Measurements from ENCODE around the gene HEMGN. TPM values are rescaled to one million over a fixed set of nuclear protein-coding genes. Genes with fewer than 3 reads are reported as not detected.

HEMGN gene
- total and polyA plus RNA-seq, 2 of the 8 experiments (the other 6 are each of a cell fraction or from before 2014, with no cell fraction given): not detected

GRCh38 chr9:97933297-97933998 is 4.5 kb downstream of the HEMGN start:
- no peak overlapping the region for H3K27ac ChIP-seq (ENCODE audit: low read depth, low read length)
- H2AK5ac ChIP-seq (ENCODE audit: low read depth, low read length): no peak overlapping the region
- H3K9ac ChIP-seq (replicated peaks in 1 of 4; ENCODE audit: extremely low read depth in 1 of 4, low read depth in 3 of 4, low read length in 3 of 4): no peak overlapping the region
- no peak overlapping the region for H2BK120ac ChIP-seq (replicated peaks; ENCODE audit: low read depth, low read length)
- no peaks in the 10 kb centered on the region for H3K79me1 ChIP-seq (ENCODE audit: low read depth, low read length)
- WGBS, 2 experiments (ENCODE audit: extremely low coverage in 1 of 2, insufficient coverage in 1 of 2, insufficient read length in 1 of 2, insufficient replicate concordance in 2 of 2, low coverage in 1 of 2, low lambda C conversion rate in 2 of 2, missing lambda C conversion rate in 1 of 2): 74% methylated on average over 4 of the region's 4 CpGs; no CpG with 5 or more reads in 1 of the 2 experiments
- no peak overlapping the region for H3K56ac ChIP-seq (replicated peaks; ENCODE audit: insufficient read length, low read depth, low read length)
- H2BK20ac ChIP-seq (ENCODE audit: low read length): no peak overlapping the region
- no peaks in the 10 kb centered on the region for H3K79me2 ChIP-seq (ENCODE audit: control insufficient read depth in 1 of 2, insufficient read depth in 2 of 2, low read length in 2 of 2)
- no peaks in the 10 kb centered on the region for H3K9me3 ChIP-seq (ENCODE audit: insufficient read depth in 2 of 2, low read depth in 1 of 2, low read length in 1 of 2)
- no peak overlapping the region for H3K4me3 ChIP-seq (ENCODE audit: extremely low read depth in 1 of 4, insufficient read depth in 2 of 4, low read depth in 3 of 4, low read length in 4 of 4)
- DNase-seq (ENCODE audit: low read depth in 1 of 2, low spot score in 2 of 2): no peak
- H2AFZ ChIP-seq (ENCODE audit: low read length): no peak overlapping the region
- no peak overlapping the region for H4K91ac ChIP-seq (replicated peaks; ENCODE audit: insufficient read length, low read length)
- POLR2A ChIA-PET (ENCODE audit: partially characterized antibody): no interaction called here
- H2BK12ac ChIP-seq (ENCODE audit: low read depth, low read length): no peak overlapping the region
- peaks cover 0 to 10% (median 5%) of the 10 kb centered on the region in 4 experiments; a peak in 5 of 7 replicates for H3K27me3 ChIP-seq (replicated peaks in 1 of 4; ENCODE audit: control insufficient read depth in 3 of 4, extremely low read depth in 1 of 4, insufficient read depth in 3 of 4, low read length in 3 of 4)
- no peaks in the 10 kb centered on the region for H3K36me3 ChIP-seq (ENCODE audit: control insufficient read depth in 2 of 4, insufficient read depth in 4 of 4, low read length in 3 of 4)
- no peak overlapping the region for H3K18ac ChIP-seq (ENCODE audit: extremely low read depth, low read length)
- no peak overlapping the region for H3K4ac ChIP-seq (replicated peaks; ENCODE audit: insufficient read length, low read depth, low read length)
- H4K8ac ChIP-seq (ENCODE audit: extremely low read depth, insufficient read depth, low read length): no peak overlapping the region
- H4K20me1 ChIP-seq (replicated peaks in 1 of 2; ENCODE audit: control insufficient read depth in 1 of 2, insufficient read depth in 2 of 2, low read length in 2 of 2): no peaks in the 10 kb centered on the region
- no peak overlapping the region for H3K23ac ChIP-seq (ENCODE audit: insufficient read length)
- H4K5ac ChIP-seq (ENCODE audit: insufficient read length, low read depth, low read length): no peak overlapping the region
- no peaks in the 10 kb centered on the region; a peak in 1 of 7 replicates for H3K4me1 ChIP-seq (replicated peaks in 1 of 4; ENCODE audit: control insufficient read depth in 3 of 4, insufficient read depth in 4 of 4, low read length in 3 of 4)
- no peak for FAIRE-seq
- no peak overlapping the region for H3K14ac ChIP-seq (ENCODE audit: insufficient read length)
- no peaks in the 10 kb centered on the region for H3K23me2 ChIP-seq (ENCODE audit: low read depth, low read length)
- H2BK15ac ChIP-seq (ENCODE audit: low read length): no peak overlapping the region
- CTCF ChIA-PET (ENCODE audit: partially characterized antibody): interaction anchor here (0.9 to 1.9 kb wide), 2 partner anchors 10 to 45 kb away, joined by 4 to 9 read pairs; partner anchors contain the start of gene TRMO
- no peak for TF ChIP-seq RXRA (IDR thresholded peaks at IDR 0.05; ENCODE audit: insufficient read depth, low read depth, low read length)
- no peak for TF ChIP-seq MAX (IDR thresholded peaks at IDR 0.05)
- TF ChIP-seq CHD1 (IDR thresholded peaks at IDR 0.05; ENCODE audit: low read depth, low read length): no peak
- no peak overlapping the region for H3K4me2 ChIP-seq (ENCODE audit: insufficient read depth in 1 of 2, low read depth in 2 of 2, low read length in 2 of 2)
- no peak overlapping the region for H2BK5ac ChIP-seq (ENCODE audit: low read depth, low read length)
